Tibial nerve (tissue), 4 donors: ENCODE results near the gene STYX. TPM values are rescaled to one million over a fixed set of nuclear protein-coding genes. Genes with fewer than 3 reads are reported as not detected.

Source experiments
- DNase-seq, 2 donors: peaks; one replicate each; pipeline ENCODE4 v3.0.0-alpha.2; 2019; ENCODE audit warnings: low spot score in 2 of 2
- H3K27ac ChIP-seq, 4 donors: fragments of 200-600 bp; sonication (generic) in 3 of 4; one replicate each; pipeline ENCODE4 v1.5.1; 2017 to 2019; ENCODE audit warnings: mild to moderate bottlenecking in 1 of 4
- H3K27me3 ChIP-seq, 2 donors: fragments of 200-600 bp; sonication (generic) in 1 of 2; one replicate each; pipeline versions ENCODE4 v1.5.1 to v1.6.0; 2017 to 2019
- H3K36me3 ChIP-seq, 3 donors: fragments of 200-600 bp; sonication (generic); one replicate each; pipeline ENCODE4 v1.5.1; 2018 to 2019
- H3K4me1 ChIP-seq, 4 donors: fragments of 200-600 bp; sonication (generic) in 3 of 4; one replicate each; pipeline ENCODE4 v1.5.1; 2017 to 2019
- H3K4me3 ChIP-seq, 4 donors: fragments of 200-600 bp; sonication (generic) in 3 of 4; one replicate each; pipeline ENCODE4 v1.5.1; 2017 to 2019; ENCODE audit warnings: mild to moderate bottlenecking in 1 of 4, moderate library complexity in 1 of 4
- H3K9me3 ChIP-seq, 4 donors: fragments of 200-600 bp; sonication (generic) in 3 of 4; one replicate each; pipeline ENCODE4 v1.5.1; 2017 to 2019
- CTCF ChIP-seq, 5 experiments: fragments of 200-600 bp in 3 of 5; fragments of 450-650 bp in 2 of 5; sonication (generic) in 3 of 5; IDR thresholded peaks; one replicate each; pipeline ENCODE4 v1.5.1; 2016 to 2019; ENCODE audit warnings: antibody characterized with exemption in 5 of 5, mild to moderate bottlenecking in 3 of 5, moderate library complexity in 2 of 5
- EP300 ChIP-seq, 2 donors: sonication (generic); formaldehyde crosslinking; IDR thresholded peaks; one replicate each; pipeline ENCODE4 v1.6.1; 2017; ENCODE audit warnings: antibody characterized with exemption in 2 of 2, mild to moderate bottlenecking in 1 of 2
- POLR2A ChIP-seq, 2 donors: fragments of 450-650 bp; IDR thresholded peaks; one replicate each; pipeline ENCODE4 v1.6.1; 2017; ENCODE audit warnings: antibody characterized with exemption in 2 of 2, mild to moderate bottlenecking in 2 of 2, moderate library complexity in 2 of 2
- WGBS, 2 donors: methylation state at CpG; one replicate each; pipeline ENCODE4 v1.1.5; 2018; 5-methylcytosine and 5-hydroxymethylcytosine counted together
- total RNA-seq, 4 donors: library from RNA; depleted of rRNA; stranded (reverse); fragments of >200 nt; gene quantifications; one replicate each; pipeline ENCODE4 v1.1.0, GENCODE V29; 2016

The STYX gene
- total RNA-seq, 4 donors from 2014 or later, result 9.9 to 13.8 (median 11.8) TPM

GRCh38 chr14:52692248-52692962, 37.6 kb upstream of the STYX start:
- Histone ChIP-seq H3K4me3 (no peak overlapping the region), H3K9me3 (no peaks in the 10 kb centered on the region), H3K27ac (no peak overlapping the region), H3K4me1 (peaks cover 0 to 36% (median 14%) of the 10 kb centered on the region in 4 donors), H3K36me3 (no peaks in the 10 kb centered on the region), H3K27me3 (no peaks in the 10 kb centered on the region)
- TF ChIP-seq POLR2A (IDR thresholded peaks at IDR 0.05) (no peak), CTCF (IDR thresholded peaks at IDR 0.05) (no peak), EP300 (IDR thresholded peaks at IDR 0.05) (no peak)
- 66 to 75% methylated on average over 5 of the region's 5 CpGs for WGBS, 2 donors
- DNase-seq, result no peak

GRCh38 chr14:52693036-52693435, 36.9 kb upstream of the STYX start:
- no peaks in the 10 kb centered on the region for H3K36me3 ChIP-seq
- no peak for DNase-seq
- H3K27ac ChIP-seq, result no peak overlapping the region
- WGBS, 2 donors, result 75% methylated on average over 3 of the region's 3 CpGs
- TF ChIP-seq POLR2A (IDR thresholded peaks at IDR 0.05) (no peak), EP300 (IDR thresholded peaks at IDR 0.05) (no peak), CTCF (IDR thresholded peaks at IDR 0.05) (no peak)
- no peak overlapping the region for H3K4me3 ChIP-seq
- H3K27me3 ChIP-seq, result no peaks in the 10 kb centered on the region
- no peaks in the 10 kb centered on the region for H3K9me3 ChIP-seq
- H3K4me1 ChIP-seq, result peaks cover 0 to 36% (median 14%) of the 10 kb centered on the region in 4 donors

GRCh38 chr14:52693532-52693931, 36.4 kb upstream of the STYX start:
- DNase-seq, result no peak
- peaks cover 0 to 36% (median 14%) of the 10 kb centered on the region in 4 donors for H3K4me1 ChIP-seq
- WGBS, 2 donors, result 92 to 96% methylated on average over 7 of the region's 7 CpGs
- no peaks in the 10 kb centered on the region for H3K36me3 ChIP-seq
- no peaks in the 10 kb centered on the region for H3K9me3 ChIP-seq
- H3K27me3 ChIP-seq, result no peaks in the 10 kb centered on the region
- no peak overlapping the region for H3K27ac ChIP-seq
- H3K4me3 ChIP-seq, result no peak overlapping the region
- no peak for TF ChIP-seq EP300 (IDR thresholded peaks at IDR 0.05)
- no peak for TF ChIP-seq POLR2A (IDR thresholded peaks at IDR 0.05)
- TF ChIP-seq CTCF (IDR thresholded peaks at IDR 0.05), result no peak

- Histone ChIP-seq H3K27ac (peak overlapping the region; percentile 87 to 98 (median 96)), H3K36me3 (no peaks in the 10 kb centered on the region), H3K4me1 (peaks cover 0 to 36% (median 14%) of the 10 kb centered on the region in 4 donors), H3K4me3 (peak overlapping the region; percentile 58 to 93 (median 72)), H3K27me3 (no peaks in the 10 kb centered on the region), H3K9me3 (no peaks in the 10 kb centered on the region)
- TF ChIP-seq POLR2A (IDR thresholded peaks at IDR 0.05), result no peak
- no peak for TF ChIP-seq EP300 (IDR thresholded peaks at IDR 0.05)
- TF ChIP-seq CTCF (IDR thresholded peaks at IDR 0.05), result no peak
- WGBS, 2 donors, result 1% methylated on average over 26 to 46 of the region's 46 CpGs
- DNase-seq, result no peak
These were observed 35.0 kb upstream of the STYX start for GRCh38 chr14:52694761-52695480.
